Uterus (tissue), 4 donors: ENCODE measurements around the gene MYH14. TPM values are rescaled to one million over a fixed set of nuclear protein-coding genes. Genes with fewer than 3 reads are reported as not detected.

Experiments
- DNase-seq, 2 donors: peaks; one replicate each; pipeline ENCODE4 v3.0.0-alpha.2; 2019 to 2020
- H3K27ac ChIP-seq, 2 donors: fragments of 200-600 bp; sonication (generic); 1 replicate in 1 of 2; 2 replicates in 1 of 2; pipeline ENCODE4 v1.5.1; 2016 to 2018
- H3K27me3 ChIP-seq, 2 donors: fragments of 200-600 bp; sonication (generic); one replicate each; pipeline ENCODE4 v1.5.1; 2018 to 2019; ENCODE audit warnings: control low read depth in 1 of 2
- H3K36me3 ChIP-seq, 2 donors: fragments of 200-600 bp; sonication (generic); one replicate each; pipeline ENCODE4 v1.5.1; 2019; ENCODE audit warnings: control low read depth in 1 of 2
- H3K4me1 ChIP-seq, 2 donors: fragments of 200-600 bp; sonication (generic); one replicate each; pipeline ENCODE4 v1.5.1; 2018 to 2019; ENCODE audit warnings: control low read depth in 1 of 2
- H3K4me3 ChIP-seq, 2 donors: fragments of 200-600 bp; sonication (generic); 1 replicate in 1 of 2; 2 replicates in 1 of 2; pipeline ENCODE4 v1.5.1; 2018 to 2019; ENCODE audit warnings: mild to moderate bottlenecking in 1 of 2
- H3K9me3 ChIP-seq, 2 donors: fragments of 200-600 bp; sonication (generic); one replicate each; pipeline ENCODE4 v1.5.1; 2019; ENCODE audit warnings: control low read depth in 1 of 2
- CTCF ChIP-seq, 4 experiments: fragments of 200-600 bp in 2 of 4; fragments of 450-650 bp in 2 of 4; sonication (generic) in 2 of 4; IDR thresholded peaks; one replicate each; pipeline ENCODE4 v1.5.1; 2016 to 2019; ENCODE audit warnings: antibody characterized with exemption in 4 of 4, mild to moderate bottlenecking in 2 of 4, moderate library complexity in 1 of 4
- POLR2A ChIP-seq, 2 donors: fragments of 450-650 bp; IDR thresholded peaks; one replicate each; pipeline ENCODE4 v1.6.1; 2016; ENCODE audit warnings: antibody characterized with exemption in 2 of 2, mild to moderate bottlenecking in 1 of 2, moderate library complexity in 1 of 2
- intact Hi-C: fragments of 100-400 bp; cut with DNase I; formaldehyde crosslinking; loops from one replicate; pipeline ENCODE4 v1.15.1; 2023; ENCODE audit warnings: low total_unique reads
- total RNA-seq, 4 donors: library from RNA; depleted of rRNA in 3 of 4; stranded (reverse); fragments of >200 nt in 3 of 4; gene quantifications; one replicate each; pipeline versions ENCODE4 v1.1.0 to v1.2.4, GENCODE V29; 2014 to 2023
- donor health status: DM: yes; HTN: yes; CAD: no.

MYH14 gene
- total RNA-seq, 4 donors from 2014 or later, result 0.77 to 22.1 (median 1.4) TPM

GRCh38 chr19:50280074-50280473, 76.7 kb downstream of the MYH14 start:
- Histone ChIP-seq H3K4me3 (no peak overlapping the region), H3K27me3 (no peaks in the 10 kb centered on the region), H3K9me3 (no peaks in the 10 kb centered on the region), H3K27ac (no peak overlapping the region), H3K36me3 (no peaks in the 10 kb centered on the region), H3K4me1 (no peaks in the 10 kb centered on the region)
- TF ChIP-seq CTCF (IDR thresholded peaks at IDR 0.05) (no peak), POLR2A (IDR thresholded peaks at IDR 0.05) (no peak)
- intact Hi-C loops, result no loop called here
- DNase-seq, result no peak

GRCh38 chr19:50280983-50281382, 77.6 kb downstream of the MYH14 start:
- Histone ChIP-seq H3K4me1 (no peaks in the 10 kb centered on the region), H3K9me3 (no peaks in the 10 kb centered on the region), H3K27me3 (no peaks in the 10 kb centered on the region), H3K4me3 (no peak overlapping the region), H3K27ac (no peak overlapping the region), H3K36me3 (no peaks in the 10 kb centered on the region)
- no peak for DNase-seq
- TF ChIP-seq CTCF (IDR thresholded peaks at IDR 0.05), result no peak
- no peak for TF ChIP-seq POLR2A (IDR thresholded peaks at IDR 0.05)
- intact Hi-C loops, result no loop called here

- no peak for DNase-seq
- H3K36me3 ChIP-seq, result no peaks in the 10 kb centered on the region
- intact Hi-C loops, result no loop called here
- no peak overlapping the region for H3K4me3 ChIP-seq
- H3K4me1 ChIP-seq, result no peaks in the 10 kb centered on the region
- H3K27ac ChIP-seq, result no peak overlapping the region
- TF ChIP-seq POLR2A (IDR thresholded peaks at IDR 0.05) (no peak), CTCF (IDR thresholded peaks at IDR 0.05) (no peak)
- no peaks in the 10 kb centered on the region for H3K9me3 ChIP-seq
- H3K27me3 ChIP-seq, result no peaks in the 10 kb centered on the region
Observed at GRCh38 chr19:50281491-50281890, 78.1 kb downstream of the MYH14 start.

GRCh38 chr19:50285833-50286232, 82.4 kb downstream of the MYH14 start:
- intact Hi-C loops, result no loop called here
- Histone ChIP-seq H3K36me3 (no peaks in the 10 kb centered on the region), H3K9me3 (no peaks in the 10 kb centered on the region), H3K27me3 (no peaks in the 10 kb centered on the region), H3K27ac (no peak overlapping the region), H3K4me1 (no peaks in the 10 kb centered on the region), H3K4me3 (no peak overlapping the region)
- TF ChIP-seq CTCF (IDR thresholded peaks at IDR 0.05) (no peak), POLR2A (IDR thresholded peaks at IDR 0.05) (no peak)
- no peak for DNase-seq

DNA sequence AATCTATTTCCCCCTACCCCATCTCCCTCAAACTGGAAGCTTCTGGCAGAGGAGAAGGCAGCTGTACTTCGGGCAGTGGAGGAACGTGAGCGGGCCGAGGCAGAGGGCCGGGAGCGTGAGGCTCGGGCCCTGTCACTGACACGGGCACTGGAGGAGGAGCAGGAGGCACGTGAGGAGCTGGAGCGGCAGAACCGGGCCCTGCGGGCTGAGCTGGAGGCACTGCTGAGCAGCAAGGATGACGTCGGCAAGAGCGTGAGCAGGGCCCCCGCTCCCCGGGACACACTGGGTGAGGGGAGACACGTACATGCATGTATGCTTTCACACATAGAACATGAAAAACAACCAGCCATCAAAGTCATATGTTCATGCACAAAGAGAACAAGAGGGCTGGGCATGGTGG, 83.0 kb downstream of the MYH14 start:
- no peak overlapping the region for H3K4me3 ChIP-seq
- H3K9me3 ChIP-seq, result no peaks in the 10 kb centered on the region
- no peak for DNase-seq
- no peak overlapping the region for H3K27ac ChIP-seq
- H3K4me1 ChIP-seq, result no peaks in the 10 kb centered on the region
- H3K27me3 ChIP-seq, result no peaks in the 10 kb centered on the region
- no peaks in the 10 kb centered on the region for H3K36me3 ChIP-seq
- intact Hi-C loops, result no loop called here
- TF ChIP-seq POLR2A (IDR thresholded peaks at IDR 0.05) (no peak), CTCF (IDR thresholded peaks at IDR 0.05) (no peak)
